GM18861 (cell line): Measurements from ENCODE around the gene EXOC3L4.
"Not testable (repeated sequence)": the region's sequence is repeated elsewhere in the genome, so short reads cannot be mapped to it uniquely, and the experiment has no call there.

Experiments
- ATAC-seq: cut with Tn5 transposase; IDR thresholded peaks from one replicate; pipeline ENCODE4 v1.9.1; 2021; ENCODE audit not compliant: unreplicated experiment

EXOC3L4 gene

DNA sequence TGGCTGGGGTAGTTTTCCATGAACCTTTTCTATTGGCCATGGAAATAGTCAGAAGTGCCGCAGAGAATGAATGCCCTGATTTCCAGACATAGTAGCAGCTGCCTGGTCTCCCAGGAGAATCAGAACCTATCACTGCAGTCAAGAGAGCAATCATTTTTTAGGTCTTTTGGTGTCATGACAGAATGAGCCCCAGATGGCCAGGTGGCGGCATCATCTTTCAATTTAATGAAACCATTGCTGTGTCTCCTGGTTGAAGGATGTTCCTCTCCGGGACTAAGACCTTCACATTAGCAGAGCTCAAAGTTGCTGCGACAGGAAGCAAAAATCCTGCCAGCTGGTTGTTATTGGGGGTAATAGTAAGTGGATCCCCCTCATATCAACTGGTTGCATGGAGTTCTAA is 47.5 kb downstream of the EXOC3L4 start:
- ATAC-seq: no peak

DNA sequence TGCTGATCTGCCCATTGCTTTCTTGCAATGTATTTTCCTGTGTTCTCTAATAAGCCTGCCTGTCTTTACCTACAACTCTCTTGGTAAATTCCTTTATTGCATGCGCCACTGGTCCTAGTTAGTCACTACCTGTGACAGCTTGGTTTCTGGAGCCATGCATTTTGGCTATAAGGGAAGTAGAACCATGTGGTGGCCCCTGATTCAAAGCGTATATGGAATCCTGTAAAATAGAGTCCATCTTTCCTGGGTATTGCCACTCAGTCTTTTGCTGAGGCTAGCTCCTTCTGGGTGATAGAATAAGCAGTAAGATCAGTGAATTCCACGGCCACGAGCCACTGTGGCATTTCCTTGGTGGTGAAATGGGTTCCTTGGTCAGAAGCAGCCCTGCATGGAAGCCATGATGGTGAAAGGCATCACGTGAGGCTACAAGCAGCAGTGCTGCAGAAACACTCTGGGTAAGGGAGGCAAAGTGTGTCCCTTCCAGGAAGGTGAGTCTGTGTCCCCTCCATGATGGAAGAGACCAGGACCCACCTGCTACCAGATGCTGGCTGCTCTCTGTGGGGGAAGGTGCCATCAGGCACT is 48.3 kb downstream of the EXOC3L4 start:
- ATAC-seq: no peak

DNA sequence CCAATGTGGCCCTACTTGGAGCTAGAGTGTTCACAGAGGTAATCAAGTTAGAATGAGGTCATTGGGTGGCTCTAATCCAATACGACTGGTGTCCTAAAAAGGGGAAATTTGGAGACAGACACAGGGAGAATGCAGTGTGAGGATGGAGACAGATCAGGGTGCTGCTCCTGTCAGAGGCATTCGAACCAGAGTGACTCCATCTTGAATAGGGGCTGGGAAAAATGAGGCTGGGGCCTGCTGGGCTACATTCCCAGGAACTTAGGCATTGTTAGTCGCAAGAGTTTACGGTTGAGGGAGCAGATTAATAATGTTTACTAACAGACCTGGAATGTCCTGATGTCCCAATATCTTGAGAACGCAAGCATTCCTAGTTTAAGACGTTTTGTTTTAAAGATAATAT is 49.0 kb downstream of the EXOC3L4 start:
- ATAC-seq: no peak

DNA sequence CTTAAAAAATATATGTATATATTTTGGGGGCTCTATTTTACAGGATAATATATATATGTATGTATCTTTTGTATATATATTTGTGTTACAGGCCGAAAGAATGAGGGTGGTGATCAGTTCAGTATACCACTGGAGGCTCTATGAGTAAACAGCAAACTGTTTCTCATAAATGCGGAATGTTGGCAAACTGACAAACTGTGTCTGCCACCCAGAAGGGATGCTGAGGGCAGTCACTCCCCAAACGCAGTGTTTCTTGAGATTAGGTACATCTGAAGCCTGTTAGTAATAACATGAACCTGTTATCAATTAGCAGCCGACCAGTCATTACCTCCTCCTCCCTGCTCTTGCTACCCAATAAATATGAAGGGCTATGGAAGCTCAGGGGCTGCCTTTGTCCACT is 49.6 kb downstream of the EXOC3L4 start:
- ATAC-seq: no peak

DNA sequence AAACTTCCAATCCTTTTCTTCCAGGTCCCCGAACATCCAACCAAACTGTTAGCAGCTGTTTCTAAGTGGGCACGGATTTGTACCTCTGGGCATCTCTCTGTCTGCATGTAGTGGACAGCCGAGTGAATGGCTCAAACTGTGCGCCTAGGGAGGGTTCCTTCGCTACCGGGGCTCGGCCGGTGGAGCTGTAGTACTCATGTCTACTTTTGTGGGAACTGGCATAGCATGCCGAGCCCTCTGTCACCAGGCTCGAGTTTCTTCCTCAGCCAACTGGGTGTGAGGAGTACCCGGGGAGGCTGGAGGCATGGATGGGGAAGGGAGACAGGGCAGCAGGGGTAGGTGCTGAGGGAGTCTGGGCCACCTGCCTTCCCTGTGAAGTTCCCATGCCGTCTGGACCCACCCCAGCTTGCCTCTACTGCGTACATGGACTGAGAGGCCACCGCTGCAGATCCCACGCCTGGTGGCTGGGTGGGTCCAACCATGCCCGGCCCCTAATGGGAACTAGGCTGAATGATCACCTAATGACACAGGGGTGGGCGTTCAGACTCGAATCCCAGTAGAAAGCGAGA is 51.7 kb downstream of the EXOC3L4 start:
- no peak for ATAC-seq

DNA sequence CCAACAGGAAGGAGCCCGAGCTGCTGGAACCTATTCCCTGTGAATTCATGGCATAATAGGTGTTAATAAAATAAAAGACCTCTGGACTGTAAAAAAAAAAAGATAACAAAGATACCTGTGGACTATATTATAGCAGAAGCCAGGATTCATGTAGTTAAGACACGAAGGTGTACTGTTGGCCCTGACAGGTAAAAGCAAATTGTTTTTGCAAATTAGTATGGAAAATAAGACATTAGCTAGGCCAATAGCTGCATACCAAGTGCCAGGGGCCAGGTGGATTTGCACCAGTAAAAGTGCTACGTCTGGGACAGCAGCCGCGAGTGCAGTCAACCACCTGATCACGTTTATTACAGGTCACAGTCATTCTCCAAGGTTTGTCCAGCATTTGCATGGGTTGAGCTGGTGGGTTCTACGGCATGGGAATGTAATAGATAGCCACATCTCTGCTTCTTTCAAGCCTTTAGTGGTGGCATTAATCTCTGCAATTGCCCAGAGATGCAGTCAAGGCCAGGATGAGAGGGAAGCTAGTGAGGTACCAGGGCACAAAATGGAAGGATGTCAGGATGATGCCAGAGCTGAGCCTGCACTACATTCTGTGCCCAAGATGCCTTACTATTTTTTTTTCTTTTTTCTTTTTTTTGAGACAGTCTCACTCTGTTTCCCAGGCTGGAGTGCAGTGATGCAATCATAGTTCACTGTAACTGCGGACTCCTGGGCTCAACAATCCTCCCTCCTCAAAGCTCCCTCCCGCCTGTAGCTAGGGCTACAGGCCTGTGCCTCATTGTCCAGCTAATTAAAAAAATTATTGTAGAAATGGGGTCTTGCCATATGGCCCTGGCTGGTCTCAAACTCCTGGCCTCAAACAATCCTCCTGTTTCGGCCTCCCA is 55.1 kb downstream of the EXOC3L4 start:
- no peak for ATAC-seq

DNA sequence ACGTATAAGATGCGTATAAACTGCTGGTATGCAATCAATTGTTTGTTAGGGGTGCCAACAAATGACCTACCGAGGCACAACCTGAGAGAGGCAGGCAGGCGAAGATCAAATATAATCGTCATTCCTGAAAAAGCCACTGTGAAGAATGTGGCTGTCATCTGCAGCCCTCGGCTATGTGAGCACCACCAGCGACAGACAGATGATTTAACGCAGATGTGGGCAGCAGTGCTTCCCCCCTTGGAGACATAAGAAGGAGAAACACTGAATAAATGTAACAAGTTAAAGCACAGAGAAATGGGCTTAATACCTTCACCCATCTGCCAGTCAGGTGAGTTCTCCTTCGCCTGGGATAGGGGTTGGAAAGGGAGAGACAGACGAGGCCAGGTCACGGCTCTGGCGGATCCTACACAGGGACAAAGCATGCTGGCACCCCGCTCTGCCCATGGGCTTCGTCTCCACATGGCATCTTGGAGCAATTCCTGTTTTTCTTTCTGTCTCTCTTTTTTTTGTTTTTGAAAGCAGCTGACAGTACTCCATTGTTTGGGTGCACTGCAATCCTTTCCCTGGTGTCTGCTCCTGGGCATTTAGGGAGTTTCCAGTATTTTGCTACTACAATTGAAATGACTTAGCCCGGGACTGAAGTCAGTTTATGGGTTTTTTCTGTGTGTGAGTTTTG is 56.9 kb downstream of the EXOC3L4 start:
- no peak for ATAC-seq

DNA sequence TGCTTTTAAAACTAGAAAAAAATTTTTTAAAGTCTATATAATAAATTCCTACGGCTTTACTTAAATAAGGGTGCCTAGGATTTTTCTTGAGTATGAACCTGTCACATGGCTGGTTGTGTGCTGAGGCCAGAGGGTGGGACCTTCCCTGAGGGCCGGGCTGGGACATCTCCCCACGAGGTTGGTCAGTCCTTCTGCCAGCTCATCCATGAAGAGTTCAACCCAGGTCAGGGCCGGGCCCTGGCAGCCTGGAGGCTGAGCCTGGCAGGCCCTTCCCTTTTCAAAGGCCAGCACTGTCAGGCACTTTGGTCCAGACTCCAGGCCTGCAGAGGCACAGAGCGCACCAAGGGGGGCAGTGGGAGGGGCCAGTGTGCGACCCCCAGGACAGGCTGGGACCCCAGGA is 60.5 kb downstream of the EXOC3L4 start:
- no peak for ATAC-seq

DNA sequence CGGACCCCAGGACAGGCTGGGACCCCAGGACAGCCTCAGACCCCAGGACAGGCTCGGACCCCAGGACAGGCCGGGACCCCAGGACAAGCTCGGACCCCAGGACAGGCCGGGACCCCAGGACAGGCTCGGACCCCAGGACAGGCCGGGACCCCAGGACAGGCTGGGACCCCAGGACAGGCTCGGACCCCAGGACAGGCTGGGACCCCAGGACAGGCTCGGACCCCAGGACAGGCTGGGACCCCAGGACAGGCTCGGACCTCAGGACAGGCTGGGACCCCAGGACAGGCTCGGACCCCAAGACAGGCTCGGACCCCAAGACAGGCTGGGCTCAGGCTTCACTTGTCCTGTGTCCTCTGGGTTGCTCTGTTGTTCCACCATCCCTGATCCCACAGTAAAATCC is 60.9 kb downstream of the EXOC3L4 start:
- not testable (repeated sequence) for ATAC-seq

DNA sequence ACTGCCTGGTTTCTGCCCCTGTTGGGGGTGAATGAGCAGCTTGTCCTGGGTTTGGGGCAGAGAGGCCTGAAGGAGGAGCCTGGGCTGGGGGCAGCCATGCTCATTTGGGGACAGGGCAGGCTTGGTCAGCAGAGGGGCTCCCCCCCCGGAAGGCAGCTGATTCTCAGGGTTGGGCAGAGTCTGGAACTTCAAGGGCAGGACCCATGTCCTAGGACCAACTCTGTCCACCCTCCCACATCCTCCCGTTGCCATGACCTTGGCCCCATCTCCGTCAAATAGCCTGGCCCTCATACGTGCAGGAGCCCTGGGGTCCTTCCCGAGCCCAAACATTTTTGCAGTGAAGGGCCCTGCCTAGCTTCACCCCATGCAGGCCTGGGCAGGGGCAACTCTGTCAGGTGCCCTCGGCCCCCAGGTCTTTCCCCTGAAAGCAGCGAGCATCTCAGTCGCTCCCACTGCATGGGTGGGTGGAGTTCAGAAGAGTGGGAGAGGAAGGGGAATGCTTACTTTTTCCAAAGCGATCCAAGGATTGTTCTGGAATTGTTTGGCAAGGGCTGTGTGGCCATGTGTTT is 61.4 kb downstream of the EXOC3L4 start:
- no peak for ATAC-seq

DNA sequence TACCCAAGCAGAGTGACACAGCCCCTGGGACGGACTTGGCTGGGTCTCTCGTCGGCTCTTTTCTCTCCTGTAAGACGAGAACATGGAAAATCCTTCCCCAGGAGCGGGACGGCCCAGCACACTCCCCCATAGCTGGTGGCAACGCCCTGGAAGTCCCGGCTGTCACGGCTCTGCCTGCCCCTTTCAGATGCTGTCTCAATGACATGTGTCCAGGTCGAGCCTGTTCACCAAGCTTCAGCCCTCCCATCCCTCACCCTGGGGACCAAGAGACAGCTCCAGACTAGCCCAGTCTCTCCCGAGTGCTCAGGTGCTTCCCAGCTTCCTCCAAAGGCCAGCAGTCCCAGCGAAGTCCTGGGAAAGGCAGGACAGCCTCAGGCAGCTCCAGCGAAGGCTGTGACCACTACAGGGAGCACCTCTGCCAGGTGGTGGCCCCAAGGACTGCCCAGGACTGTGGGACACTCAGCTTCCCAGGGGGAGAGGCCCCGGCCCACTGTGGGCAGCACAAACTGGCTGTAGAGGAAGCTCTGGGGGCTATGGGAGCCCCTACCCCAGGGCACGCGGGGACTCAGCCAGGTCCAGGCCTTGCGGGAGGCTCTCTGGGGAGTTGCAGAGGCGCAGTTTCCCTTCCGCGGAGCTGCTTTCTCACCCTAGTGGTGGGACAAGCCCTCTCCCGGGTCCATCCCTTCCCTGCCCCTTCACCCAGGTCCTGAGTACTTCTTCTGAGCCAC is 62.3 kb downstream of the EXOC3L4 start:
- no peak for ATAC-seq

DNA sequence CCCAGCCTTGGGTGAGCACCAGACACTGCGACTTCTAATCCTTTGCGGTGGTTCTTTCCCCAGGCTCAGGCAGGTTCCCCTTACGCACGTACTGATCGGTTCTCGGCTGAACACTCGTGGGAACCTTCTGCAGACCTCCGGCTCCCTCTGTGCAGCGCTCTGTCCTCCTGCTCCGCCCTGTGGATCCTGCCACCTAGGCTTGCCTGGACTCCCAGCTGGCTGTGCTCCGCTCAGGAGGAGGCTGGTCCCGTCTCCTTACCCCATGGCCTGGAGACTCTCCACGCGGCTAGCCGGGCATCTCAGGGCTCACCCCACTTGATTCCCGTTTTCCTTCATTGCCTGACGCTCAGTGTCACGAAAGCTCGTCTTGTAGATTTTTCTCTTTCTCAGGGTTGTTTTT is 63.4 kb downstream of the EXOC3L4 start:
- ATAC-seq: no peak

DNA sequence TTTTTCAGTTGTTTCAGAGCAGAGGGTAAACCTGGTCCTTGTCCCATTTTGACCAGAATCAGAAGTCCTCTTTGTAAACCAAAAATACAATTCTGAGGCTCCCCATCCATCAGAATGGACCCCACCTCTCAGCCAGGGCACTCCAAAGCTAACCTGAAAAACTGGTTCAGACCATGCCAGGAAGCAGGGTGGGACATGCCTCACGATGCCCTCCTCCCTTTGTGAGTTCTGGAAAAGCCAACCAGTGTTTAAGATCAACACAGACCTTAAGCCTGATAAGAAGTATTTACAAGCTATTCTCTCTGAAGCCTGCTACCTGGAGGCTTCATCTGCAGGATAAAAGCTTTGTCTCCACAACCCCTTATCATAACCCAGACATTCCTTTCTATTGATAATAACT is 64.2 kb downstream of the EXOC3L4 start:
- ATAC-seq: no peak
